GM03348 (cell line): ENCODE results near the gene FOXL1.

Source experiments
- DNase-seq: peaks from one replicate; pipeline ENCODE4 v3.0.0; 2012; ENCODE audit warnings: low spot score

The FOXL1 gene

DNA sequence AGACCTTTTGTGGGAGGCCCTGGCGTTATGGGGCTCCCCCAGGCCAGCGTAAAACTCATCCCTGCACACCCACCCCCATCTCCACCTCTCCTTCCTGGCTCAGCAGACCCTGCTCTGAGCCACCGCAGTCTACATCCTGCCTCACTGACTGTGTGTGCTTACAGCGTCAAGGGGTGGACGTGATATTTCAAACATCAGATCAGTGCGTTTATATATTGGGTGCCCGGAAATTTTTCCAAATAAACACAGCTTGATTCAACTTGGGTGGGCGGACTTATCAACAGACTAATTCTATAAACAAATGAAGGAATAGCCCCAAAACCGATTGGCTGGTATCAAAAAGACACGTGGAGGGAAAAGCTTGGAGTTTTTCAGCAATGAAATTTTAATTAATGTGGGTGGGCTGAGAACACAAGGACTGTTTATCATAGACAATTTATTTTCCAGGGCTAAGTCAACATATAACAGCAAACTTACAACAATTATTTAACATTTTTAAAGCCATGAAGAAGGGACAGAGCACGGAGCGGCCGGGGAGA, at the start of gene FOXL1:
TSS of gene FOXL1 (plus strand) at position 489 of the 539 bp plus-strand sequence. CDS start 175 bp downstream, outside the sequence.
- DNase-seq: no peak

DNA sequence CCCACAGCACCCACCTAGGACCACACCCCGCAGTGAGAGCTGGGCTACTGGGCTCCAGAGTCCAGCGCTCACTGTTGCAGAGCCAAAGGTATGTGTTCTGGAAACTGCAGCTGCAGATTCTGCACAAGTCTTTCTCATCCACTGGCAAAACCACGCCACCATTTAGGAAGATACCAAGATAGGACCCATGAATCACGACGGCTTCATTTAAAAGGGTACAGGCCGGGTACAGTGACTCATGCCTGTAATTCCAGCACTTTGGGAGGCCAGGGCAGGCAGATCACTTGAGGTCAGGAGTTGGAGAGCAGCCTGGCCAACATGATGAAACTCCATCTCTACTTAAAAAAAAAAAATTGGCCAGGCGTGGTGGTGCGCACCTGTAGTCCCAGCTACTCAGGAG, 49.2 kb upstream of the FOXL1 start:
- no peak for DNase-seq

DNA sequence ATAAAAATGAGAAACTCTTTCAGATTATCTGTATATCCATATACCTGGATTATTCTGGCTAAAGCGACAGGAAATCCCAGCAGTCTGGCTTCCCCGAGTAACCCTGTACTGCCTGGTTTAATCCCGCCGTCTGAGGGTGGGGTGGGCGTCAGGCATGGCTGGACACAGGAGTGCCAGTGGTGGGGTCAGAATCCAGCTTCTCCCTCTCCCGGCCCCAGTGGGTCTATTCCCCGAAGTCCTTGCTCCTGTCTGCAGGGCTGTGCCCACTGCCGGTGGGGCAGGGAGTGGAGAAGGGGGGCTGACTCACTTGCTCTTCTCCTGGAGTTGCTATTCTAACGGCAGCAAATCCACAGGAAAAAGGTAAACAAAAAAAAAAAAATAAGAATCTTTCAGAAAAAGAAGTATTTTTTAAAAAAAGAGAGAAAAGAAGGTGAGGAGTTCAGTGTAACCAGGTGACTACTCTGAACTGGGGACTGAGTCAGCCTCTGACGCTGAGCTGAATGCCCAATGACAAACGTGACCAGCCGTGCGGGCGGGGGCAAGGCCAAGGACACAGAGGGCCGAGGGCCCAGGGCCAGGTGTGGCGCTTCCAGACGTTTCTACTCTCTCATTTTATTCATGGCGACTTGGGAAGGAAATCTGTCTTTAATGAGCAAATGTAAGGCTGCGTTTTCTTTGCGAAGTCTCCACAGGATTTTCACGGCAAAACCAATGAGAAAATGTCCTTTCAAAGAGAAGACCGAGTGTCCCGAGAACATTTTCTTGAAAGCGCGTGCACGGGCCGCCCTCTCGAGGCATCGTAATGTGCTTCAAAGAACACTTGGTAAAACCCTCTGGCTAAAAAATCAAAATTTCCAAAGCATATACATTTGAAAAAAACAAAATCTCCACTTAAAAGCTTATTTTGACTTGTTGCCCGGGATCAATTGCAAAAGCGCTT, 47.8 kb upstream of the FOXL1 start:
- no peak for DNase-seq

DNA sequence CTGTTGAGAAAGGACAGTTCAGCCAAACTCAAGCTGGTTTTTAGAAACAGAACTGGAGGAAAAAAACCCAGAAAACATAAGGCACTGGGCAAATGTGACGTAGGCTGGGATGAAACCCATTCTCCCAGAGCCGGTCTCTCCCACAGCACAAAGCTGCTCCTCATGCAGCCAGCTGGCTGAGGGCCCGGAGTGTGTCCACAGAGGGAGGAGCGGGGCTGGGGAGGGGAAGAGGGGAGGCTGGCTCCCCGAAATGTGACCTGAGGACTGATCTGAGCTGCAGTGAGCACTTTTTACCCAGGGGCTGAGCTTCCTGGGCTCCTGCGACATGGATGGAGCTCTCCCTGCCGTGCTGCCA, 47.2 kb upstream of the FOXL1 start:
- DNase-seq: no peak

DNA sequence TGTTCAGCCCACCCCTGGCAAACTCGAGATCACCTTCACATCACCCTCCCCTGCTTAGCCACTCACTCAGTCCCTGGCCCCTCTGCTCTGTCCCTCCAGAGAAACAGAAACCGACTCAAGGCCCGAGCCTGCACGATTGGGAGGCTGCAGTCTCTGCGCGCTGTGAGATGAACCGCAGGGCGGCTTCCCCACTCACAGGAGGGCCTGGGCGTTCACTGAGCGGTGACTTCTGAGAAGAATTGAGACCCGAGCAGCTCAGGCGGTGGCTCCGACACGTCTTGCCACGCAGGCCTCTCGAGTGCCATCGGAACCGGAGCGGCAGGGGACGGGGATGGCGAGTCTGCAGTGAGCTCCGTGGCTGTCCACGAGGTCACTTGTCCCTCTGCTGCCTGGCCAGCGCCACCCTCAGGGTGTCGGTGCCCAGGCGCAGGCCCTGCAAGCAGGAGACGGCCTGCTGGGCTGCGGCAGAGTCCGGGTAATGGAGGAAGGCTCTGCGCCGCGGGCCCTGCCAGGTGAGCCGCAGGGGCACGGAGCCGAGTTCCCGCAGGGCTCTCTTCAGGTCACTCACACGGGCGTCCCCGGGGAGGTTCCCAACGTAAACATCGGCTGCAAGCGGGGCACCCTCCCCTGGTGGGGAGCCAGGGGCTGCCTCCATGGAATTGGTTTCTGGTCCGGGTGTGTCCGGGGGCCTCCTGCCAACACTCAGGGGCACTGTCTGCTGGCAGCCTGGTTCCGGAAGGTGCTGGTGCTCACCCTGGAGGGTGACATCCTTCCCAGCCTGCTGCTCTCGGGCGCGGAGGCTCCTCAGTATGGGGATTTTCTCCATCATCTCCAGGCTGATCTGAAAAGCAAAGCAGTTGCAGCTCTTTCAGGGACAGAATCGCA, 46.5 kb upstream of the FOXL1 start:
- no peak for DNase-seq

DNA sequence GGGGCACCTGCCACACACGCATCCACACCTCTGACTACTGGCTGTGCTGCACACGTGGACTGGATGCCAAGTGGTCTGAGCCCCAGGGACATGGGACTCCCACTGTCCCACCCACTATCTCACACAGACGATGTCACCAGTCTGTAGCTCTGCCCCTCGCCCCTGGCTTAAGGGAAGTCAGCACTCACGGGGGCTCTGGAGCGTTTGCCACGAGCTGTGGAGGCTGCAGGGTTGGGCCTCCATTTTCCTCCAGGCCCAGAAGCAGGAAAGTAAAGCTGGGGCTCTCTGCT, 45.9 kb upstream of the FOXL1 start:
- no peak for DNase-seq

DNA sequence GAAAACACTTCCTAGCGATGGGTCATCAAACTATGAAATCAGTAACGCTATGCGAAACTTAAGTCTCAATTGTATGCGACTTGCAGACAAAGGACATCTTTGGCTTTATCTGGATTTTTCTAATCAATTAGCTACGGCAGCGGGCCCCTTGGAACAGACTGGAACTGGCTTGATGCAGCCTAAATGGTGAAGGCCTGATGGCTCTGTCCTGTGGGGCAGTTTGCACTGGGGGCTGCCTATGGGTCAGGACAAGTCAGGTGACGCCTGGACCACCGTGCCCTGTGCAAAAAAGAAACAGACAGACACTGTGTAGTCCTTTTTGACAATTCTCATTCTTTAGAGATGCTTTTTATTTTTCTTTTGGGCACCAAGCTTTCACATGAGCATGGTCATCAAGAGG, 45.3 kb upstream of the FOXL1 start:
- no peak for DNase-seq

DNA sequence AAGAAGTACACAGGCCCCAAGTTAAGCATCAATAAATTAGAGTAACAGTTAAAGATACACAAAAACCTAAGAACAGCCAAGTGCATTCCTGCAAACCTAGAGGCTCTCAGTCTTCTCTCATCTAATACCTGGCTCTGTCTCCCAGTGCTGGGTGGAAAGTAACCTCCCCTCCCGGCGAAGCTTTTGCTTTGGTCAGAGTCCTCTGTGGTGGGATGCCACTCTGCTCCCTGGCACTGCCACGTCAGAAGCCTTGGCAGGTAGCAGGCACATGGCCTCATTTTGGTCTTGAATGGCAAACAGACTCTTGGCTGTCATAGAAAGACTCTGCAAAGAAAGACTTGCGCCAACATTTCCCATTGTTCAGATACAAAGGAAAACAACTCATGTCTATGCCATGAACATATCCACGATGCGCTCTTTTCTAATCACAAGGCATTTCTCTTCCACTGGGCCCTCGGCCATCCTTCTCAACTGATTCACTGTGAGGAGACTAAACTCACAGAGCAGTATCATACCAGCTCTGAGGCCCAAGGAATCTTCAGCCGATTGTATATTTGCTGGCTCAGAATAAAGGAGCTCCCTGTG, 44.5 kb upstream of the FOXL1 start:
- no peak for DNase-seq

DNA sequence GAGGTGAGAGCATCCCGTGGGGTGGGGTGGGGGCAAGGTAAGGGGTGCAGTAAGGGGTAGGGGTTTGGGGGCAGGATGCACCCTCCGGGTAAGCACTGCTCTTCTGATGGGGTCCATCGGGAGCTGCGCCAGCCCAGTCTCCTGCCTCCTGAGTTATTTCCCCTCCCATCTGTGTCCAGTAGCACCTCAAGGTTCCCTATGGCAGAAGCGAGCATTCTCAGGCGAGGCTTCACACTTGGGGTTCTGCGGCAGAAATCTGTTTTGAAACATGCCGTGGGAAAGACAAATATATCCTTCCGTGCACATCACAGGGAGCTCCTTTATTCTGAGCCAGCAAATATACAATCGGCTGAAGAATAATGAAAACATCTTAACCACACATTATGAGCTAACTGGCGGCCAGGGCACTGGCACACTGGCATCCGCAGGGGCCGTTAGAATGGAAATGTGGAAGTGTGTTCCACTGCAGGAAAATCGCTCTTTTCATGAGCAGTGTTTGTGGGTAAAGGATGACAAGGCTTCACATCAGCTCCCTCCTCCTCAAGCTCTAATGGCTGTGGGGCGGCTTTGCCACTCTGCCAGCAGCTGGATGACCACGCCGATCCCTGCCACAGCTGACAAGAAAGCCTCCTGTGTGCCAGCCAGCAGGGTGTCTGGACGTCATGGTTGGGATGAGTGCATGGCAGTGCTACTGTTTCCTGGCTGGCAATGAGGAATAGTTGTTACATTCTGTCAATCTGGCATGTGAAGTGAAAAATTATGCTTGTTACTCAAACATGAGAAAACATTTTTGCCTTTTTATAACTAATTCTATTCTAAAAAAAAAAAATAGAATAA, 43.4 kb upstream of the FOXL1 start:
- no peak for DNase-seq

DNA sequence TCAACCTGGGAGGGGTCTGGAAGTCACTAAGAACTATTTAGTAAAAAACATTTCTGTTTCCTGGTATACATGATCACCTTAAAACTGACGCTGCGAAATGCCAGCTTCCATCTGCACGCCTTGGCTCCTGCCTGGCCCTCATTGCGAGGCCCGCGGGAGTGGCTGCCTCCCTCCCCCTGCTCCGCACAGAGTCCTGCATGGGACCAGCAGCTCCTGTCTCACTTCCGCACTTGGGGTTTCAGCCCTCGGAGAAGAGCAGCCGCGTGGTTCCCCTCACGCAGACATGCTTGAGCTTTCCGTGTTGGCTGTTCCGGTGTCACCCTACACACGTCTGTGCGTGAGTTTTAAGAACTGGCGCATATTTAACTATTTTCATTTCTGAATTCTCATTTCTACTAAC, 41.7 kb upstream of the FOXL1 start:
- DNase-seq: no peak

DNA sequence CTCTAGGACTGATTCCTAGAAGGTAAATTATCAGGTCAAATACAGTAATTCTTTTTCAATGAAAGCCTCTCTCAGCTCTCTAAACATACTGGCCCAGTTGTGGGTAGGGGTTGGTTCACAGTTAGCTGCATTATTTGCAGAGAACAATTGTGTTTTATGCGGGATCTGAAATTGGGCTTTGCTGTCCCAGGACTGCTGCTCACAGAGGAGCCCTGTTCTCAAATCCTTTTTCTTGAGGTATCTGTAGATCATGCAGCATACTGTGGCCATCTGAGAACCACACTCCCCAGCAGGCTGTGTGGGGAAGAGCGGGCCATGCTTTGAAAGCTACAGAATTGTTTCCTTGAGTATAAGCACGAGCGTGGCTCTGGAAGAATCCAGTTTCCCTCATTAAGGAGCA, 40.9 kb upstream of the FOXL1 start:
- no peak for DNase-seq

DNA sequence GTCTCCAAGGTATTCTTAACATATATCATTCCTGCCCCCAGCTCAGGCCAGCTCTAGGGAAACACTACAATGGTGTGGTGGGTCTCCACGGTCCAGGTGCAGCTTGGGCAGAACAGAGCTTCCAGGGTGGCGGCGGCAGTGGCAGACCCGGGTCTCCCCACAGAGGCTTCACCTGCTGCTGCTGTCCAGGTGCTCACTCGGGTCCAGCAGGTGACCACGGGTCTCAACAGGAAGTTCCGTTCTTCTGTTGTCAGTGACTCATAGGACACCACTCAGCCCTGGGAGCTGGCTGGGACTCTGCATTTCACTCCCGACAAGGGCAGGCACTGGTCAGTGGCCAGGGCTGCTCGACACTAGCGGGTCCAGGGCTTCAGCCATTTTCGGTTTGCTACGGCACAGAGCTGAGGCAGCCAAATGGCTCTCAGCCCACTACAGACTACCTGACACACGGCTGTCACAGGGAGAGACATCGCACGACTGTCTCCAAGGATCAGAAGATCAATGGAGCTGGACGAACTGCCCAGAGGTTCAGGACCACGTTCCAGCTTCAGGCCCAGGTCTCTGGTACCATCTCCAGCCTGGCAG, 40.1 kb upstream of the FOXL1 start:
- no peak for DNase-seq

DNA sequence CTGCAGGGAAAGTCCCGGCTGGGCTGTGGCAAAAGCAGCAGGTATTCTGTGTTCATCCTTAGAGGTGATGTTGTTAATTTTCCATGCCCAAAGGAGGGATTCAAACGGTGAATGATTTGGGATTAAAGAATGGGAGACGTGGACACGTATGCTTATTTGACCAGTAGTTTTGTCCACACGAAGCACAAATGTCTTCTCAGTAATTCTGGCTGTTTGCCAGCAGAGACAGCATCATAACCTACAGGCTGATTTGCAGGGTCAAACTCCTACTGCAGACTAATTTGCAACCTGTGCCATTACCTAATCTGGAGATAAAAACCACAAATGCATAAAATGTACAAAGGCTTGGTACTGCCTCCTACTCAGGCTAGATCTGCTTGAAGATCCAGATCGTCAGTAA, 37.5 kb upstream of the FOXL1 start:
- no peak for DNase-seq

DNA sequence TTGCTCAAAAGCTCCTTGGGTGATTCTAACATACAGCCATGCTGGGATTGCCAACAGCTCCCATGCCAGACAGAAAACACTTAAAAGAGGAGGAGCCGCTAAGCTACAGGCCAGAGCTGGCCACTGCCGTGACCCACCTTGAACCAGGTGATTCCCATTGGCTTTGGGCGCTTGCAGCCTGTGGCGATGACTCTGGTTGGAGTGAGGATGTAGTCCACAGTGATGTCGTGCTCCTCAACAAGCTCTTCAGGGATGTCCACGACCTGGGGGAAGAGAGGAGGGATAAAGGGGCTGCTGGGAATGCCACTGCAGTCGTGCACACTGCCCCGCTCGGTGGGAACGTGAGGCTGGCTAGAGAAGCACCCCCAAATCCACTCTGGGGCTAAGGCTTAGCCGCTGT, 36.8 kb upstream of the FOXL1 start:
- no peak for DNase-seq

DNA sequence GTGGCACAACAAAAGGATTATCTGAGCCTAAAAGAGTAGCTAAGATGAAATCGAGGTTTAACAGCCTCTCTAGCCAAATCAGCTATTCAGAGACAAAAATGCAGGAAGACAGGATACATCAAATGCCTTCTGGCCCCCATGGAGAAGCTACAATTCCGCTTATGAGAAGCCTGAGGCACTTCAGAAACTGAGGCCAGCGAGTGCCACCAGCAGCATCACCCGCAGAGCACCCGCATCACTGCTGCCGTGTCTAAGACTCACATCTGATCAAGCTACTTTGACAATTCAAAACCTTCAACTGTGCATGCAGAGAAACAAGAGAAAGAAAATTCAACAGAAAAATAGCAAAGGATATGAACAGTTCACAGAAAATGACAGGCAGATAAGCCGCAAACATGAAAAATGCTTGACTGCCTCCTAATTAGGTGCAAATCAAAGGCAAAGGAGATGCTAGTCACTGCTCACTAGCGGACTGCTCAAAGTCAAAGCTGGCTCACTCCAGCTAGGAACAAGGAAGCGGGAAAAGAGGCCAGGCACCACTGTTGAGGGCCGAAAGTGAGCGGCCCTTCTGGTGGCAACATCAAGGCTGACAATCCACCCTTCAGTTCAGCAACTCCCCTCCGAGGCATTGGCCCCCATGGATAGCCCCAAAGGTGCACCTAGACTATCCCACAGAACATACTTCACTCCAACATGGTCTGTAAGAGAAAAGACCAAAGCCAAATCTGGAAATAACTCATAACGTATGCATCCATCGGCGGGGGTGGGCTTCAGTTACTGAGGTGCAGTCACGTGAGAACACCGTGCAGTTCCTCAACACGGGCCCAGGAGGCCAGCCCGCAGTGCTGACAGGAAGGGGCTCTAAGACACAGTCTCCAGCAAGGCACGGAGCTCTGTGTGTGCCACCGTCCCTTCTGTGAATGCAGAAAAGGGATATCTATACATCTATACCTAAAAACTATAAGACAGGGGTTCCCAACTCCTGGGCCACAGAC, 35.3 kb upstream of the FOXL1 start:
- DNase-seq: no peak

DNA sequence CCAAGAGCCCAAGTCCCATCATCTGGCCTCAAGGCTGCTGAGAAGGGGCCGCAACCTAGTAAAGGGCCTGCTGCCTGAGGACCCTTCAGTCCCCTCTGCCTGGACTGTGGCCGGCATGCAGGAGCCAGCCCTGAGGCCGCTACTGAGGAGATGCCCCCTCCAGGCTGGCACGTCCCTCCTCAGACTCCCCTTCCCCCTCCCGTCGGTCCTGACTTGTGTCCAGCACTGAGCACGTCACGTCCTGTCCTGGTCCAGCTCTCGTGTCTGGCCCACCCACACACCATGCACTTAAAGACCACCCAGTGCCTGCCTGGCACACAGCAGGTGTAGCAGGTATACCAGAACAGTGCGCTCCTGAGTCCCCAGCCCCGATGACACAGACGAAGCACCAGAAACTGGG, 32.9 kb upstream of the FOXL1 start:
- no peak for DNase-seq

DNA sequence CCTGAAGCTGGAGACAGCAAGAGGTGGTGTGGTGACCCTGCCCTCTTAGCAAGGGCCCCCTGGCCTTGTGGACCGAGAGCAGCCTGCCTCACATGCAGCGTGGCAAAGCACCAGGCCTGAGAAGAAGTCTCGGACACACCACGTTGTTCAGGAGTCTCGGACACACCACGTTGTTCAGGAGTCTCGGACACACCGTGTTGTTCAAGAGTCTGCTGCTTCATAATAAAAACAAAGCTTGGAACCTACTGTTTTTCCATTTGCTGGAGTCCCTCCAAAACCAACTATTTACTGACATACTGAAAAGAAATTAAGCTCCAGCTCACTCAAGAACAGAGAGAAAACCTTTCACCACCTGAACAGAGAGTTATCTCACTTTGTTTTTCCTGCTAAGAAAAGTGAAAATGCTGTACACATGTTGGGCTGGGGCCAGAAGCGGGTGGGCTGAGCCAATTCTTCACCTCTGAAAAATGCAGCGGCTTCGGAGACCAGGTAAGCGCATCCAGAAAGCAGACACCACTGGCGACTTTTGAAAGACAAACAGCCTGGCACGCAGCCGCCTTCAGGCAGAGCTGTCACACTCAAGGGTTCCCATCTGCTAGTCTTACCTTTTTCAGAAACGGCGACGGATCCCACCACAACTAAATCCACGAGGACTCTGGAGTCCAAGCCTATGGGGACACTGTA, 32.3 kb upstream of the FOXL1 start:
- DNase-seq: no peak

DNA sequence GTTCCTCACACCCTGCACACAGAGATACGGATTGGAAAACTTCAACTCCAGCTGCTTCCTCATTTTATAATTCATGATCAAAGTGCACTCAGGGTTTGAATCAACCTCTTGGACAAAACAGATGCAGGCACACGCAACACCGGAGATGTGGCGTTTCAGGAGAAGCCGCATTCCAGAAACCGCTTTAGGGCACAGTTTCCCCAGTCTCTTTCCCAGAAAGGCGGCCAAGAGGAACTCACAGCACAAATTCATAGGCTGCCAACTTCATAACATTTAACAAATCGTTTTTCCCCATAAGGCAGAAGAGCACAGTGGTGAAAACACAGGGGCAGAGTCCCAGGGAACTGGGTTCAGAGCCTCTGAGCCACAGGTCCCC, 31.7 kb upstream of the FOXL1 start:
- no peak for DNase-seq

DNA sequence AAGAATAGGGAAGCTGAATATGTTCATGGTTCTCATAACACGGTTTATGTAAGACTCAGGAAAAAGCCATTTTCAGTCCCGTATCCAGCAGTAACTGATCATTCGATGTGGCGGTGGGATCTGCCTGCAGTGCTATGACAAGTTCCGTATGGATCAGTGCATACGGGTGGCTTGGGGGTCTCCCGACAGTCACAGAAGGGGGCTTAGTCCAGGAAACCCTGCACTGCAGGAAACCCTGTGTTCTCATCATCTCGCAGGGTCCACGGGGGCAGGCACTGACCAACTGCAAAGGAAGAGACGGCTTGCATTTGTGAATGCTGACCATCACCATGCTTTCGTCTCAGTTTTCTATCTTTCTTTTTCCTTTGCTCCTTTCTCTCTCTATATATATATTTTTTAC, 31.1 kb upstream of the FOXL1 start:
- no peak for DNase-seq
